Activated naive CD4-positive, alpha-beta T cell treated with anti-CD3 and anti-CD28 coated beads, Interleukin-2, amount 10 ng/mL, durations not matched to agents 7 days and 5 days (primary cell): Measurements from ENCODE around the gene NMNAT2.

Experiments
- CTCF ChIA-PET: fragments of 350-600 bp; sonication (Branson Sonifier 250); formaldehyde crosslinking; loops from one replicate; lab custom pipeline; 2021; ENCODE audit warnings: antibody characterized with exemption; lab: Charles Lee
- DNase-seq: peaks from one replicate; pipeline ENCODE4 v3.0.0-alpha.2; 2020
- H3K27ac Mint-ChIP-seq: one replicate; pipeline ENCODE4 v1.8.0; 2021; ENCODE audit warnings: mild to moderate bottlenecking, moderate library complexity, mixed read lengths
- H3K27me3 Mint-ChIP-seq: one replicate; pipeline ENCODE4 v1.8.0; 2021; ENCODE audit warnings: mild to moderate bottlenecking, mixed read lengths
- H3K36me3 Mint-ChIP-seq: one replicate; pipeline ENCODE4 v1.8.0; 2021; ENCODE audit warnings: mixed read lengths
- H3K4me1 Mint-ChIP-seq: one replicate; pipeline ENCODE4 v1.8.0; 2021; ENCODE audit warnings: mixed read lengths
- H3K4me3 Mint-ChIP-seq: one replicate; pipeline ENCODE4 v1.8.0; 2021; ENCODE audit warnings: mild to moderate bottlenecking, moderate library complexity, mixed read lengths
- H3K9me3 Mint-ChIP-seq: one replicate; pipeline ENCODE4 v1.8.0; 2021; ENCODE audit warnings: mixed read lengths

The NMNAT2 gene

GRCh38 chr1:183302452-183303322 lies 115.5 kb downstream of the NMNAT2 start:
- DNase-seq: no peak
- Mint-ChIP-seq H3K36me3 (no peaks in the 10 kb centered on the region), H3K9me3 (no peaks in the 10 kb centered on the region), H3K4me3 (no peak overlapping the region), H3K4me1 (no peaks in the 10 kb centered on the region), H3K27me3 (peaks cover 2% of the 10 kb centered on the region), H3K27ac (no peak overlapping the region)
- CTCF ChIA-PET: no interaction called here

GRCh38 chr1:183301239-183301638 lies 116.9 kb downstream of the NMNAT2 start:
- Mint-ChIP-seq H3K4me1 (no peaks in the 10 kb centered on the region), H3K4me3 (no peak overlapping the region), H3K27me3 (no peaks in the 10 kb centered on the region), H3K9me3 (no peaks in the 10 kb centered on the region), H3K27ac (no peak overlapping the region), H3K36me3 (no peaks in the 10 kb centered on the region)
- CTCF ChIA-PET: no interaction called here
- DNase-seq: no peak

- no peaks in the 10 kb centered on the region for H3K9me3 Mint-ChIP-seq
- CTCF ChIA-PET: no interaction called here
These were observed 117.4 kb downstream of the NMNAT2 start for GRCh38 chr1:183300828-183301227.

DNA sequence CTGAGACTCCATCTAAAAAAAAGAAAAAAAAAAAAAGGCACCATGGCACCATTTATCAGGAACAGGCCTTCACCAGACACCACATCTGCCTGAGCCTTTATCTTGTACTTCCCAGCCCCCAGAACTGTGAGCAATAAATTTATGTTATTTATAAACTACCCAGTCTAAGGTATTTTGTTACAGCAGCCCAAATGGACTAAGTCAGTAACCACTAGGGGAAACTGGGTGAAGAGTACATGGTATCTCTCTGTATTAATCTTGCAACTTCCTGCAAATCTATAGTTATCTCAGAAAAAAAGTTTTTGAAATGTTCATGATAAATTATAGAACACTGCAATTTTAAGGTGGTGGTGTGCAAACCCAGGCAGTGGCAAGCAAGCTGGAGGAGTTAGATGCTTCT lies 117.8 kb downstream of the NMNAT2 start:
- Mint-ChIP-seq H3K9me3 (no peaks in the 10 kb centered on the region), H3K27me3 (peaks cover 4% of the 10 kb centered on the region), H3K27ac (no peak overlapping the region), H3K4me3 (no peak overlapping the region), H3K4me1 (no peaks in the 10 kb centered on the region), H3K36me3 (no peaks in the 10 kb centered on the region)
- CTCF ChIA-PET: no interaction called here
- DNase-seq: no peak

More at GRCh38 chr1:183300828-183301227, 117.4 kb downstream of the NMNAT2 start:
- no peak overlapping the region for H3K4me3 Mint-ChIP-seq
- H3K36me3 Mint-ChIP-seq: no peaks in the 10 kb centered on the region
- H3K27ac Mint-ChIP-seq: no peak overlapping the region
- H3K27me3 Mint-ChIP-seq: peaks cover 1% of the 10 kb centered on the region
- DNase-seq: no peak
- no peaks in the 10 kb centered on the region for H3K4me1 Mint-ChIP-seq

DNA sequence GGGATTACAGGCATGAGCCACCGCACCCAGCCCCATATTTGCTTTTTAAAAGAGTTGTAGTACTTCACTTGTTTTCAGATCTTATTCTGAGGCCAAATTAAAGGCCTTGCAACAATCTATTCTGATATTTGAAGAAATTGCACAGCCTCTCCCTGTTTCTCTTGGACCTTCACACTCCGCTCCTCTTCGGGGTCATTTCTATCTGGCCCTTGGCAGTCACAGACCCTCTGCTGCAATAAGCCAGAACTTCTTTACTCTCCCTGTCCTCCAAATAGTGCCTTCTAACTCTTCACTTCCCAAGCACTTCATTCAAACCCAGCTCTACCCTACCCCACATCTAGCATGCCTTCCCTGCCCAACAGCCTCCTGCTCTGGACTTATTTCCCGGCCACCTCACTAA lies 121.4 kb downstream of the NMNAT2 start:
- Mint-ChIP-seq H3K36me3 (no peaks in the 10 kb centered on the region), H3K27ac (no peak overlapping the region), H3K27me3 (peaks cover 11% of the 10 kb centered on the region), H3K4me3 (no peak overlapping the region), H3K9me3 (no peaks in the 10 kb centered on the region), H3K4me1 (no peaks in the 10 kb centered on the region)
- no peak for DNase-seq
- CTCF ChIA-PET: no interaction called here

DNA sequence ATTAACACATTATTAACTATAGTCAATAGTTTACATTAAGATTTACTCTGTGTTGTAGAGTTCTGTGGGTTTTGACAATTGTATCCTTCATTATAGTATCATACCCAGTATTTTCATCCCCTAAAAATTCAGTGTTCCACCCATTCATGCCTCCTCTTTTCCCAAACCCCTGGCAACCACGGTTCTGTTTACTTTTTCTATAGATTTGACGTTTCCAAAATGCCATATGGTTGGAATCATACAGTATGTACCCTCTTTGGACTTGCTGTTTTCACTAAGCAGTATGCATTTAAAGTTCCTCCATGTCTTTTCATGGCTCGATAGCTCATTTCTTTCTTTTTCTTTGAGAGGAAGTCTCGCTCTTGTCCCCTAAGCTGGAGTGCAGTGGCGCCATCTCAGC lies 122.7 kb downstream of the NMNAT2 start:
- Mint-ChIP-seq H3K9me3 (no peaks in the 10 kb centered on the region), H3K27ac (no peak overlapping the region), H3K27me3 (peaks cover 11% of the 10 kb centered on the region), H3K4me3 (no peak overlapping the region), H3K36me3 (no peaks in the 10 kb centered on the region), H3K4me1 (no peaks in the 10 kb centered on the region)
- CTCF ChIA-PET: no interaction called here
- no peak for DNase-seq

- CTCF ChIA-PET: no interaction called here
- DNase-seq: no peak
- Mint-ChIP-seq H3K4me1 (no peaks in the 10 kb centered on the region), H3K27me3 (peaks cover 21% of the 10 kb centered on the region), H3K27ac (no peak overlapping the region), H3K36me3 (no peaks in the 10 kb centered on the region), H3K9me3 (no peaks in the 10 kb centered on the region), H3K4me3 (no peak overlapping the region)
These were observed 124.3 kb downstream of the NMNAT2 start for GRCh38 chr1:183293876-183294275.

DNA sequence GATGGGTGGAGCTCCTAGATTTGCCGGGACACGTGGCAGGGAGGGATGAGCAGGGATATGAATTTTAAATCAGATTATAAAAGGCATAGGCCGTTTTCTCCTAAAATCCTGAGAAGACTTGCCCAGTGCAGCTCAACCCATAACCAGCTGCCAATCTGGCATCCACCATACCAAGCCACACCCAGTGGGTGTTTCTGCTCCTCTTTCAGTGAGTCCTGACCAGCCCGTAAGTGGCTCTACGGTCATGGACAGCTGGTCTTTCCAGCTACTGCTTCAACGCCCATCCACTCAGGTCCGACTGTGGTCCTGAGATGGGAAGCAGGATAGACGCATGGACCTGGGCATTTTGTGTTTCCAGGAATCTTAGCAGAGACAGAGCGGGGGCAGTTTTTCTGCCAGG lies 124.9 kb downstream of the NMNAT2 start:
- Mint-ChIP-seq H3K9me3 (no peaks in the 10 kb centered on the region), H3K4me3 (no peak overlapping the region), H3K4me1 (no peaks in the 10 kb centered on the region), H3K27me3 (peaks cover 21% of the 10 kb centered on the region), H3K27ac (no peak overlapping the region), H3K36me3 (no peaks in the 10 kb centered on the region)
- no peak for DNase-seq
- CTCF ChIA-PET: no interaction called here

- no peak for DNase-seq
- CTCF ChIA-PET: no interaction called here
- H3K36me3 Mint-ChIP-seq: no peaks in the 10 kb centered on the region
- no peak overlapping the region for H3K4me3 Mint-ChIP-seq
- no peak overlapping the region for H3K27ac Mint-ChIP-seq
- H3K4me1 Mint-ChIP-seq: no peaks in the 10 kb centered on the region
- H3K27me3 Mint-ChIP-seq: peaks cover 21% of the 10 kb centered on the region
- no peaks in the 10 kb centered on the region for H3K9me3 Mint-ChIP-seq
These were observed 126.2 kb downstream of the NMNAT2 start for GRCh38 chr1:183291802-183292514.

DNA sequence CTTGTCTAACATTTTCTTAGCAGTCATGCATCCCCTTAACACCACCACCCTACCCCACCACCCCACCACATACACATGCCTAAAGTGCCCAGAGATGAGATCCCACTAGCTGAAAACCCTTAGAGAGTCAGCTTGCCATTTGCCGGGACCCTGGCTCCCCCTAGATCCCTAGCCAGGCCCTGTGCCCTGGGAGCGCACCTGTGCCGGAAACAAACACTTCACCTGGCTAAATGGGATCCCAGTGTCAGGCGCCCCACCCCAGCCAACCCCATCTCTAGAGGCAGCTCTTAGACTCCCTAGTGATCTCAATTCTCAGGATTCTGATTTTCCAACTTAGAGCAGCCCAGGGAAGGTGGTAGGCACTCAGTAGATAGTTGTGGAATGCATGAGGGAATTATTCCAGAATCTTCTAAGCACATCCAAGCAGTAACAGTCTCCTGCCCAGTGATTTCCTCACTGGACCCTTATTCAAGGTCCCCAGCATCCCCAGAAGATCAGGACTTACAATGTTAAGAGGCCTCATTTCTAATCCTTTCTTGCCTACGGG lies 126.9 kb downstream of the NMNAT2 start:
- CTCF ChIA-PET: no interaction called here
- no peak overlapping the region for H3K27ac Mint-ChIP-seq
- no peaks in the 10 kb centered on the region for H3K36me3 Mint-ChIP-seq
- H3K4me3 Mint-ChIP-seq: no peak overlapping the region
- no peaks in the 10 kb centered on the region for H3K4me1 Mint-ChIP-seq
- H3K27me3 Mint-ChIP-seq: peaks cover 21% of the 10 kb centered on the region
- DNase-seq: no peak
- no peaks in the 10 kb centered on the region for H3K9me3 Mint-ChIP-seq

DNA sequence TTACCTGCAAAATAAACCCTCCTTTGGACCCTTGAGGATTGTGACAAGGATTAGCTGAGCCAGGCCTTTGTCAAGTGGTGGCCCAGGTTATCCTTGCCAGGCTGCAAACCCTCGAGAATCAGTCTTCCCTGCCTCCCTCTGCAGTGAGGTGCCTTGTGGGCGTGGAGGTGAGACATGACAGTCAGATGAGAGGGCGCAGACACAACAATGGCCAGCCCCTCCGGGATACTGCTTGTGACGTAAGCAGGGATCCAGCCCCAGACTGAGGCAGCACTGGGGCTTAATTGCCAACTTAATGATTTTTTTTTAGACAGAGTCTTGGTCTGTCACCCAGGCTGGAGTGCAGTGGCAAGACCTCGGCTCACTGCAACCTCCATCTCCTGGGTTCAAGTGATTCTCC lies 127.6 kb downstream of the NMNAT2 start:
- H3K27ac Mint-ChIP-seq: no peak overlapping the region
- CTCF ChIA-PET: no interaction called here

DNA sequence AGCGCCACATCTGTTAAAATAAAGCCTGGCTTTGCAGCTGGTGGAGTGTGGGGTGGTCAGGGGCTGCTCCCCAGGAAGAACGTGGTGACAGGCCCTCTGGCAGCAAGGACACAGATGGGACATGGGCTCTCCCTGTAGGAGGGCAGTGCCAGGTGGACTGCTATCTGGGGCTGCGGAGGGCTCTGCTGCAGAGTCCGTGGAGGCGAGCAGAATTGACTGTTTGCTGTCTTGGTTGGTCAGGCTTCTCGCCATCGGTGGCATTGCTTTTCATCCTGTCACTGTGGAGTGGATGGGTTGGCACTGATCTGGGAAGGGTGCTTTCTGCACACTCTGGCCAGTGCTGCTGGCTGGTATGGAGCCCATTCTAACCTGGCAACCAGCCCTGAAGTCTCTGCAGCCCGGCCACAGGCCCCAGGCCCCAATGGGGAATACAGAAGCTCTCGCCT lies 129.1 kb downstream of the NMNAT2 start:
- Mint-ChIP-seq H3K27me3 (peaks cover 23% of the 10 kb centered on the region), H3K4me1 (no peaks in the 10 kb centered on the region), H3K36me3 (no peaks in the 10 kb centered on the region), H3K27ac (no peak overlapping the region), H3K9me3 (no peaks in the 10 kb centered on the region), H3K4me3 (no peak overlapping the region)
- no peak for DNase-seq
- CTCF ChIA-PET: no interaction called here

More for the DNA sequence above, 127.6 kb downstream of the NMNAT2 start:
- no peaks in the 10 kb centered on the region for H3K4me1 Mint-ChIP-seq
- H3K9me3 Mint-ChIP-seq: no peaks in the 10 kb centered on the region
- no peak for DNase-seq
- no peak overlapping the region for H3K4me3 Mint-ChIP-seq
- no peaks in the 10 kb centered on the region for H3K36me3 Mint-ChIP-seq
- peaks cover 18% of the 10 kb centered on the region for H3K27me3 Mint-ChIP-seq

- Mint-ChIP-seq H3K4me3 (no peak overlapping the region), H3K27me3 (peaks cover 28% of the 10 kb centered on the region), H3K27ac (no peak overlapping the region), H3K9me3 (no peaks in the 10 kb centered on the region), H3K4me1 (no peaks in the 10 kb centered on the region), H3K36me3 (no peaks in the 10 kb centered on the region)
- CTCF ChIA-PET: no interaction called here
- DNase-seq: no peak
These were observed 129.6 kb downstream of the NMNAT2 start for GRCh38 chr1:183288583-183288982.

- Mint-ChIP-seq H3K4me1 (no peaks in the 10 kb centered on the region), H3K27me3 (peaks cover 31% of the 10 kb centered on the region), H3K9me3 (no peaks in the 10 kb centered on the region), H3K4me3 (no peak overlapping the region), H3K27ac (no peak overlapping the region), H3K36me3 (no peaks in the 10 kb centered on the region)
- CTCF ChIA-PET: interaction anchor here (1.7 kb wide), 1 partner anchor 9 kb away, joined by 4 read pairs; no protein-coding TSS in a partner anchor
- no peak for DNase-seq
These were observed 130.9 kb downstream of the NMNAT2 start for GRCh38 chr1:183287191-183287675.
